HEK293 (cell line): ENCODE data around the gene KSR1.

ENCODE experiments used
- CTCF ChIA-PET: fragments of 350-600 bp; formaldehyde crosslinking; extraction: SDS; loops from one replicate; lab custom pipeline; 2021; ENCODE audit warnings: antibody characterized with exemption; lab: Yijun Ruan, JAX
- POLR2A ChIA-PET: fragments of 300-600 bp; formaldehyde crosslinking; extraction: SDS; loops from one replicate; lab custom pipeline; 2020; ENCODE audit warnings: antibody characterized with exemption, inconsistent platforms; lab: Yijun Ruan, JAX
- H3K27ac ChIP-seq: fragments of 200-500 bp; sonication (Bioruptor generic); 2 replicates; pipeline ENCODE4 v1.5.1; 2014; ENCODE audit warnings: low read depth, low read length, control low read depth, inconsistent platforms; ENCODE audit errors: extremely low read depth
- H3K36me3 ChIP-seq, 2 experiments: fragments of 200-500 bp in 1 of 2; sonication (Bioruptor generic) in 1 of 2; 1 replicate in 1 of 2; 2 replicates in 1 of 2; pipeline ENCODE4 v1.5.1; 2014 to 2017; ENCODE audit warnings: inconsistent platforms in 2 of 2, low read length in 2 of 2; ENCODE audit not compliant: control insufficient read depth in 2 of 2, insufficient read depth in 1 of 2
- H3K4me1 ChIP-seq: fragments of 200-500 bp; sonication (Bioruptor generic); 2 replicates; pipeline ENCODE4 v1.5.1; 2014; ENCODE audit warnings: mild to moderate bottlenecking, low read length, inconsistent platforms; ENCODE audit not compliant: control insufficient read depth, insufficient read depth
- H3K4me3 ChIP-seq: 2 replicates; pipeline ENCODE4 v1.5.1; 2011; ENCODE audit warnings: low read depth, mild to moderate bottlenecking, control low read depth, low read length, moderate library complexity
- H3K9me3 ChIP-seq: fragments of 200-500 bp; sonication (Bioruptor generic); 2 replicates; pipeline ENCODE4 v1.5.1; 2014; ENCODE audit warnings: low read depth, low read length, inconsistent platforms; ENCODE audit not compliant: control insufficient read depth, insufficient read depth
- ATF2 ChIP-seq: fragments of 450-650 bp; formaldehyde crosslinking; IDR thresholded peaks from 2 replicates; pipeline ENCODE4 v1.5.1; 2016; ENCODE audit warnings: missing biosample characterization, missing genetic modification characterization, low read depth
- HOXC10 ChIP-seq: sonication (generic); formaldehyde crosslinking; IDR thresholded peaks from 2 replicates; pipeline ENCODE4 v1.8.1; 2023; ENCODE audit warnings: mild to moderate bottlenecking, missing genetic modification reagents
- TRIM28 ChIP-seq: IDR thresholded peaks from 2 replicates; pipeline ENCODE4 v1.6.1; 2011; ENCODE audit warnings: low read length, control low read depth, borderline replicate concordance
- WT1 ChIP-seq: fragments of 450-650 bp; formaldehyde crosslinking; IDR thresholded peaks from 2 replicates; pipeline ENCODE4 v1.5.1; 2016; ENCODE audit warnings: missing biosample characterization, missing genetic modification characterization
- YY1 ChIP-seq: fragments of 450-650 bp; formaldehyde crosslinking; IDR thresholded peaks from 2 replicates; pipeline ENCODE4 v1.5.1; 2018; ENCODE audit warnings: missing biosample characterization, missing genetic modification characterization
- ZBTB26 ChIP-seq: fragments of 450-650 bp; formaldehyde crosslinking; optimal IDR thresholded peaks from 2 replicates; pipeline ENCODE3; 2016; ENCODE audit warnings: missing biosample characterization, mild to moderate bottlenecking, missing genetic modification characterization
- ZBTB8A ChIP-seq: fragments of 450-650 bp; formaldehyde crosslinking; IDR thresholded peaks from 2 replicates; pipeline ENCODE4 v1.5.1; 2016; ENCODE audit warnings: missing biosample characterization, missing genetic modification characterization
- ZNF112 ChIP-seq: fragments of 450-650 bp; formaldehyde crosslinking; IDR thresholded peaks from 2 replicates; pipeline ENCODE4 v1.5.0; 2017; ENCODE audit warnings: missing biosample characterization, missing genetic modification characterization
- ZNF121 ChIP-seq: fragments of 450-650 bp; formaldehyde crosslinking; IDR thresholded peaks from 2 replicates; pipeline ENCODE4 v1.5.1; 2016; ENCODE audit warnings: missing biosample characterization, missing genetic modification characterization
- ZNF16 ChIP-seq: fragments of 450-650 bp; formaldehyde crosslinking; IDR thresholded peaks from 2 replicates; pipeline ENCODE4 v1.5.1; 2016; ENCODE audit warnings: low read depth, missing biosample characterization, missing genetic modification characterization
- ZNF184 ChIP-seq: fragments of 450-650 bp; IDR thresholded peaks from 2 replicates; pipeline ENCODE4 v1.5.1; 2018; ENCODE audit warnings: missing biosample characterization, mild to moderate bottlenecking, missing genetic modification characterization
- ZNF221 ChIP-seq: fragments of 450-650 bp; formaldehyde crosslinking; IDR thresholded peaks from 2 replicates; pipeline ENCODE4 v1.5.1; 2017; ENCODE audit warnings: missing biosample characterization, missing genetic modification characterization, borderline replicate concordance
- ZNF248 ChIP-seq: fragments of 450-650 bp; formaldehyde crosslinking; IDR thresholded peaks from 2 replicates; pipeline ENCODE4 v1.5.1; 2017; ENCODE audit warnings: missing biosample characterization, missing genetic modification characterization
- ZNF266 ChIP-seq: fragments of 450-650 bp; formaldehyde crosslinking; IDR thresholded peaks from 2 replicates; pipeline ENCODE4 v1.5.1; 2016; ENCODE audit warnings: missing biosample characterization, missing genetic modification characterization, low read depth
- ZNF324 ChIP-seq: fragments of 450-650 bp; formaldehyde crosslinking; IDR thresholded peaks from 2 replicates; pipeline ENCODE4 v1.5.1; 2016; ENCODE audit warnings: missing biosample characterization, missing genetic modification characterization
- ZNF398 ChIP-seq: fragments of 450-650 bp; formaldehyde crosslinking; IDR thresholded peaks from 2 replicates; pipeline ENCODE4 v1.5.1; 2017; ENCODE audit warnings: missing biosample characterization, missing genetic modification characterization
- ZNF473 ChIP-seq: fragments of 450-650 bp; formaldehyde crosslinking; IDR thresholded peaks from 2 replicates; pipeline ENCODE4 v1.5.1; 2017; ENCODE audit warnings: missing biosample characterization, missing genetic modification characterization
- ZNF521 ChIP-seq: fragments of 450-650 bp; formaldehyde crosslinking; IDR thresholded peaks from 2 replicates; pipeline ENCODE4 v1.5.1; 2017; ENCODE audit warnings: missing biosample characterization, mild to moderate bottlenecking, missing genetic modification characterization
- ZNF549 ChIP-seq: fragments of 450-650 bp; IDR thresholded peaks from 2 replicates; pipeline ENCODE4 v1.5.1; 2018; ENCODE audit warnings: missing biosample characterization, missing genetic modification characterization, mild to moderate bottlenecking, inconsistent platforms, moderate library complexity
- ZNF555 ChIP-seq: fragments of 450-650 bp; formaldehyde crosslinking; conservative IDR thresholded peaks from 2 replicates; pipeline ENCODE4 v1.5.1; 2017; ENCODE audit warnings: missing biosample characterization, mild to moderate bottlenecking, missing genetic modification characterization, inconsistent platforms
- ZNF623 ChIP-seq: fragments of 450-650 bp; formaldehyde crosslinking; IDR thresholded peaks from 2 replicates; pipeline ENCODE4 v1.5.1; 2016; ENCODE audit warnings: missing biosample characterization, missing genetic modification characterization
- ZNF692 ChIP-seq: fragments of 450-650 bp; formaldehyde crosslinking; IDR thresholded peaks from 2 replicates; pipeline ENCODE4 v1.5.1; 2016; ENCODE audit warnings: missing biosample characterization, missing genetic modification characterization
- ZNF701 ChIP-seq: fragments of 450-650 bp; formaldehyde crosslinking; IDR thresholded peaks from 2 replicates; pipeline ENCODE4 v1.5.1; 2016; ENCODE audit warnings: missing biosample characterization, missing genetic modification characterization
- ZNF704 ChIP-seq: fragments of 450-650 bp; formaldehyde crosslinking; IDR thresholded peaks from 2 replicates; pipeline ENCODE4 v1.5.1; 2016; ENCODE audit warnings: missing biosample characterization, missing genetic modification characterization
- ZNF776 ChIP-seq: fragments of 450-650 bp; formaldehyde crosslinking; IDR thresholded peaks from 2 replicates; pipeline ENCODE4 v1.5.0; 2017; ENCODE audit warnings: missing biosample characterization, missing genetic modification characterization, borderline replicate concordance
- ZNF777 ChIP-seq: fragments of 450-650 bp; formaldehyde crosslinking; IDR thresholded peaks from 2 replicates; pipeline ENCODE4 v1.5.1; 2017; ENCODE audit warnings: missing biosample characterization, missing genetic modification characterization, borderline replicate concordance
- ZNF791 ChIP-seq: fragments of 450-650 bp; formaldehyde crosslinking; IDR thresholded peaks from 2 replicates; pipeline ENCODE4 v1.5.1; 2016; ENCODE audit warnings: missing biosample characterization, missing genetic modification characterization
- ZNF830 ChIP-seq: fragments of 450-650 bp; IDR thresholded peaks from 2 replicates; pipeline ENCODE4 v1.5.0; 2018; ENCODE audit warnings: missing biosample characterization, missing genetic modification characterization, low read depth, mild to moderate bottlenecking, moderate library complexity

The KSR1 gene

GRCh38 chr17:27572665-27573064 lies 116.4 kb downstream of the KSR1 start (continued):
- no peak for TF ChIP-seq ZNF221
- no peak for TF ChIP-seq ZBTB8A (tag by site-specific recombination)

GRCh38 chr17:27573548-27573947 lies 117.3 kb downstream of the KSR1 start:
- Histone ChIP-seq H3K27ac (no peak overlapping the region), H3K9me3 (no peaks in the 10 kb centered on the region), H3K36me3 (no peaks in the 10 kb centered on the region), H3K4me1 (peaks cover 20% of the 10 kb centered on the region), H3K4me3 (no peak overlapping the region)
- POLR2A ChIA-PET = interaction anchor here (0.5 kb wide), 1 partner anchor 261 kb away, joined by 3 read pairs; no protein-coding TSS in a partner anchor
- TF ChIP-seq ZNF184 (tag by site-specific recombination) (no peak), ZNF791 (tag by site-specific recombination) (no peak), HOXC10 (CRISPR knock-in tag) (no peak), YY1 (tag by site-specific recombination) (no peak), ZNF473 (tag by site-specific recombination) (no peak), ZNF112 (tag by site-specific recombination) (no peak), ATF2 (tag by site-specific recombination) (no peak), ZNF555 (no peak), ZNF623 (tag by site-specific recombination) (no peak)
- CTCF ChIA-PET = interaction anchor here (0.6 to 10.7 kb wide), 5 partner anchors 13 to 367 kb away, joined by 3 to 73 read pairs (median 4); no protein-coding TSS in a partner anchor

- no peaks in the 10 kb centered on the region for H3K36me3 ChIP-seq
- no peak overlapping the region for H3K4me3 ChIP-seq
- H3K9me3 ChIP-seq = no peaks in the 10 kb centered on the region
- peaks cover 20% of the 10 kb centered on the region for H3K4me1 ChIP-seq
- ChIA-PET POLR2A (interaction anchor here (0.5 kb wide), 1 partner anchor 261 kb away, joined by 3 read pairs; no protein-coding TSS in a partner anchor), CTCF (interaction anchor here (1.2 to 10.7 kb wide), 5 partner anchors 12 to 36 kb away, joined by 3 to 73 read pairs (median 4); no protein-coding TSS in a partner anchor)
- no peak overlapping the region for H3K27ac ChIP-seq
- TF ChIP-seq ZNF704 (tag by site-specific recombination) = no peak
- TF ChIP-seq WT1 (tag by site-specific recombination) = no peak
- peak; percentile 52; the same call in 1 of the 2 replicates for TF ChIP-seq TRIM28
- TF ChIP-seq ZNF692 (tag by site-specific recombination) = no peak
- no peak for TF ChIP-seq ZNF549 (tag by site-specific recombination)
- no peak for TF ChIP-seq ZNF701
- TF ChIP-seq ZNF776 (tag by site-specific recombination) = no peak
- TF ChIP-seq ZNF777 = no peak
- no peak for TF ChIP-seq ZNF16 (tag by site-specific recombination)
- no peak for TF ChIP-seq ZNF248 (tag by site-specific recombination)
- no peak for TF ChIP-seq ZNF324 (tag by site-specific recombination)
- 0 out of 2 replicates have a peak, but pooled peaks have one; percentile 8 for TF ChIP-seq ZNF398 (tag by site-specific recombination)
- no peak for TF ChIP-seq ZNF121 (tag by site-specific recombination)
- no peak for TF ChIP-seq ZNF266 (tag by site-specific recombination)
- TF ChIP-seq ZNF521 (tag by site-specific recombination) = no peak
- TF ChIP-seq ZNF830 (tag by site-specific recombination) = no peak
- TF ChIP-seq ZBTB26 = no peak
Observed at GRCh38 chr17:27573971-27574525, 117.8 kb downstream of the KSR1 start.
